GM12878 (cell line): ENCODE results near the gene SLC12A3. TPM values are rescaled to one million over a fixed set of nuclear protein-coding genes. Genes with fewer than 3 reads are reported as not detected.

Source experiments
- ATAC-seq: fragments of 200-7000 bp; cut with Tn5 transposase; 3 replicates; pipeline ENCODE4 v1.9.1; 2020; ENCODE audit warnings: mild to moderate bottlenecking, moderate library complexity
- BruUV-seq: library from RNA; stranded (reverse); fragments of 400-500 nt; replicated peaks from 2 replicates; lab custom pipeline; 2021; lab: Mats Ljungman, UMichigan
- CTCF ChIA-PET: fragments of 300-600 bp; sonication (Branson Sonifier 250); formaldehyde crosslinking; extraction: SDS; loops from one replicate; lab custom pipeline; 2021; ENCODE audit warnings: inconsistent platforms; lab: Yijun Ruan, JAX
- POLR2A ChIA-PET: fragments of 350-600 bp; formaldehyde crosslinking; extraction: SDS; loops from one replicate; lab custom pipeline; 2021; ENCODE audit warnings: inconsistent platforms; lab: Charles Lee
- RAD21 ChIA-PET: fragments of 300-600 bp; sonication (Branson Sonifier 250); formaldehyde crosslinking; loops from one replicate; lab custom pipeline; 2023; ENCODE audit warnings: antibody characterized with exemption; ENCODE audit not compliant: unreplicated experiment; lab: Charles Lee
- SMC1A ChIA-PET: fragments of 300-600 bp; sonication (Branson Sonifier 250); formaldehyde crosslinking; loops from one replicate; lab custom pipeline; 2023; ENCODE audit not compliant: unreplicated experiment, uncharacterized antibody; lab: Charles Lee
- DNase-seq: peaks from one replicate; pipeline ENCODE4 v3.0.0-alpha.2; 2011; ENCODE audit warnings: low read depth, low spot score
- FAIRE-seq: peaks from 3 replicates; lab custom pipeline; 2011; peaks lifted over from hg19 to GRCh38; lab: Jason Lieb, UNC
- H2AFZ ChIP-seq: 2 replicates; pipeline ENCODE4 v1.6.0; 2011; ENCODE audit warnings: low read depth, low read length, control low read depth; ENCODE audit not compliant: control insufficient read depth
- H3K27ac ChIP-seq: 2 replicates; pipeline ENCODE4 v1.5.1; 2011; ENCODE audit warnings: control low read depth; ENCODE audit not compliant: control insufficient read depth, insufficient read depth
- H3K27me3 ChIP-seq, 2 experiments: replicated peaks in 1 of 2; 2 replicates each; pipeline versions ENCODE4 v1.6.0 to v1.6.1; 2011; ENCODE audit warnings: low read length in 1 of 2; ENCODE audit not compliant: control insufficient read depth in 2 of 2, insufficient read depth in 2 of 2
- H3K36me3 ChIP-seq, 2 experiments: 2 replicates each; pipeline ENCODE4 v1.5.1; 2011; ENCODE audit warnings: low read length in 1 of 2; ENCODE audit not compliant: control insufficient read depth in 2 of 2, insufficient read depth in 2 of 2
- H3K4me1 ChIP-seq: 2 replicates; pipeline ENCODE4 v1.6.1; 2011; ENCODE audit warnings: mild to moderate bottlenecking, low read length, moderate library complexity, mixed read lengths; ENCODE audit not compliant: control insufficient read depth, insufficient read depth
- H3K4me2 ChIP-seq: 2 replicates; pipeline ENCODE4 v1.6.0; 2011; ENCODE audit warnings: control low read depth; ENCODE audit not compliant: control insufficient read depth, insufficient read depth
- H3K4me3 ChIP-seq: fragments of 200-600 bp; sonication (generic); 2 replicates; pipeline ENCODE4 v1.5.1; 2016
- H3K79me2 ChIP-seq: 2 replicates; pipeline ENCODE4 v1.6.0; 2011; ENCODE audit warnings: low read length; ENCODE audit not compliant: control insufficient read depth, insufficient read depth
- H3K9ac ChIP-seq: 2 replicates; pipeline ENCODE4 v1.8.0; 2011; ENCODE audit warnings: low read length, control low read depth, mixed read lengths; ENCODE audit not compliant: control insufficient read depth, insufficient read depth
- H3K9me3 ChIP-seq: replicated peaks from 3 replicates; pipeline ENCODE4 v1.5.1; 2011; ENCODE audit warnings: mild to moderate bottlenecking, low read length; ENCODE audit not compliant: control insufficient read depth, insufficient read depth
- H4K20me1 ChIP-seq: 2 replicates; pipeline ENCODE4 v1.6.0; 2011; ENCODE audit not compliant: control insufficient read depth, insufficient read depth
- BCL11A ChIP-seq: IDR thresholded peaks from 2 replicates; pipeline ENCODE4 v1.6.1; 2011; ENCODE audit warnings: low read depth, low read length
- ESRRA ChIP-seq: IDR thresholded peaks from 2 replicates; pipeline ENCODE4 v1.6.1; 2012; ENCODE audit warnings: mild to moderate bottlenecking, low read length, improper control_type of control experiment
- GATAD2B ChIP-seq: fragments of 450-650 bp; conservative IDR thresholded peaks from 2 replicates; pipeline ENCODE4 v1.6.1; 2017; ENCODE audit warnings: low read depth, mild to moderate bottlenecking, moderate library complexity
- JUNB ChIP-seq: IDR thresholded peaks from 2 replicates; pipeline ENCODE4 v1.6.1; 2016; ENCODE audit warnings: antibody characterized with exemption, mild to moderate bottlenecking
- MTA2 ChIP-seq: fragments of 450-650 bp; IDR thresholded peaks from 2 replicates; pipeline ENCODE4 v1.6.1; 2016; ENCODE audit warnings: low read depth, mild to moderate bottlenecking, moderate library complexity
- MXI1 ChIP-seq: fragments of 150-350 bp; IDR thresholded peaks from 2 replicates; pipeline ENCODE4 v1.6.1; 2011; ENCODE audit warnings: low read depth, mild to moderate bottlenecking, inconsistent platforms, low read length, improper control_type of control experiment
- NFXL1 ChIP-seq: fragments of 450-650 bp; IDR thresholded peaks from 2 replicates; pipeline ENCODE4 v1.6.1; 2017; ENCODE audit warnings: antibody characterized with exemption, mild to moderate bottlenecking, borderline replicate concordance
- NFYB ChIP-seq: IDR thresholded peaks from 2 replicates; pipeline ENCODE4 v1.6.1; 2011; ENCODE audit warnings: low read depth, mild to moderate bottlenecking, low read length, improper control_type of control experiment, moderate library complexity; ENCODE audit not compliant: insufficient read depth
- NR2C1 ChIP-seq: fragments of 450-650 bp; IDR thresholded peaks from 2 replicates; pipeline ENCODE4 v1.6.1; 2017; ENCODE audit warnings: antibody characterized with exemption, mild to moderate bottlenecking, moderate library complexity
- NR2F1 ChIP-seq: fragments of 450-650 bp; conservative IDR thresholded peaks from 2 replicates; pipeline ENCODE4 v1.6.1; 2017; ENCODE audit warnings: mild to moderate bottlenecking
- POU2F2 ChIP-seq: IDR thresholded peaks from 3 replicates; pipeline ENCODE4 v1.6.1; 2011; ENCODE audit warnings: low read depth, mild to moderate bottlenecking, low read length, borderline replicate concordance
- RBBP5 ChIP-seq: fragments of 200-600 bp; sonication (generic); conservative IDR thresholded peaks from 2 replicates; pipeline ENCODE4 v1.6.1; 2016
- RUNX3 ChIP-seq: IDR thresholded peaks from 2 replicates; pipeline ENCODE4 v1.6.1; 2012; ENCODE audit warnings: low read length, inconsistent platforms
- TBL1XR1 ChIP-seq: IDR thresholded peaks from 2 replicates; pipeline ENCODE4 v1.6.1; 2012; ENCODE audit warnings: low read depth, low read length, improper control_type of control experiment
- WGBS: methylation state at CpG from one replicate; pipeline ENCODE4 v1.1.6; 2016; ENCODE audit warnings: low lambda C conversion rate; ENCODE audit not compliant: insufficient replicate concordance, insufficient coverage; ENCODE audit errors: missing lambda C conversion rate; 5-methylcytosine and 5-hydroxymethylcytosine counted together
- in situ Hi-C: fragments of 300-500 bp; cut with MboI; formaldehyde crosslinking; loops from 9 replicates; pipeline ENCODE4 v1.14.3; 2018; ENCODE audit warnings: mixed read lengths
- intact Hi-C: fragments of 100-400 bp; cut with micrococcal nuclease; formaldehyde crosslinking; loops from one replicate; pipeline ENCODE4 v1.14.2; 2022; ENCODE audit not compliant: unreplicated experiment
- polyA plus RNA-seq, 11 experiments: library from polyadenylated mRNA; depleted of rRNA in 4 of 11; unstranded in 6 of 11; stranded (reverse) in 5 of 11; fragments of >200 nt; fragmentation: Nextera tagmentation in 4 of 11; fragmentation: Illumina TruSeq in 1 of 11; extraction: Ambion mirVana in 4 of 11; extraction: Trizol in 1 of 11; gene quantifications; 1 replicate in 1 of 11; 2 replicates in 10 of 11; pipeline versions ENCODE4 v1.2.1 to v1.2.3, GENCODE V29; 2011 to 2016; ENCODE audit warnings: inconsistent platforms in 2 of 11, missing spikeins in 2 of 11, low read depth in 1 of 11
- total RNA-seq, 4 experiments: library from RNA; depleted of rRNA in 3 of 4; stranded (reverse); fragments of >200 nt in 3 of 4; fragmentation: Illumina TruSeq in 1 of 4; extraction: Trizol in 1 of 4; gene quantifications; 2 replicates each; pipeline versions ENCODE4 v1.2.1 to v1.2.3, GENCODE V29; 2013 to 2021
- TF ChIP-seq, protein P1 (sequence below): fragments of 450-650 bp; IDR thresholded peaks from 2 replicates; pipeline ENCODE4 v1.6.1; 2018; ENCODE audit warnings: mild to moderate bottlenecking, low read depth, moderate library complexity; ENCODE audit not compliant: partially characterized antibody
- TF ChIP-seq, protein P2 (sequence below): fragments of 450-650 bp; IDR thresholded peaks from 2 replicates; pipeline ENCODE4 v1.6.1; 2017; ENCODE audit warnings: mild to moderate bottlenecking, moderate library complexity

The SLC12A3 gene
- total and polyA plus RNA-seq, 10 of the 15 experiments (the other 5 are each of a cell fraction or from before 2014, with no cell fraction given), result 0.05 to 6.3 (median 3.1) TPM

DNA sequence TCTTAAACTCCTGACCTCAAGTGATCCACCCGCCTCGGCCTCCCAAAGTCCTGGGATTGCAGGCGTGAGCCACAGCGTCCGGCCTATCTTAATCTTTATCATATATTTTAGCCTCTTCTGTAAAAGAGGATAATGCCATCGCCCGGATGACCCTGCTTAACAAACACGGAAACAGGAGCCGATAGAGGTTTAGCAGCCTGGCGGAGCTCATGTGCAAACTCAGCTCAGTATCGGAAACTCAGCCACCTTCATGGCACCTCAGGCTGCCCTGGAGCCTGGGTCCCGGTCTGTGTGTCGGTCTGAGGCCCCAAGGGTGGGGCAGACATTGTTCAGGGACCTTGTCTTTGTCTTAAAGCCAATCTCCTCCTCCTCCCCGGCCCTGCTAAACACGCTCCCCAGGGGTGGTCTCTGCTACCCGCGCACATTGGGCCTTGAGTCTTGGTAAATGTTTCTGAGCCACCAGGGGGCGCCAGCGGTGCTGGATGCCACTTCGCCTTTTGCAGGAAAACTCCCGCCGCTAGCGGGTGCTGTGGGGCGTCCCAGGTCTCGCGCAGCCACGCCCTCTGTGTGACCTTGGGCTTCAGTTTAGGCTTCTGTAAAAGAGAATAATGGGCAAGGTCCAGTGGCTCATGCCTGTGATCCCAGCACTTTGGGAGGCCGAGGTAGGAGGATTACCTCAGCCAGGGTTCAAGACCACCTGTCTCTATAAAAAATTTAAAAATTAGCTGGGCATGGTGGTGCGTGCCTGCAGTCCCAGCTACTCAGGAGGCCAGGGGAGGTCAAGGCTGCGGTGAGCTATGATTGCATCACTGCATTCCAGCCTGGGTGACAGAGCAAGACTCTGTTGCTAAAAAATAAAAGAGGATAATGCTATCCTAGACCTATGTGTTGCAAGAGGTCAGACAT, 99.5 kb downstream of the SLC12A3 start:
- no peak overlapping the region for H3K4me3 ChIP-seq
- FAIRE-seq (peak; percentile 83), DNase-seq (no peak), ATAC-seq (peak; percentile 92)
- H3K36me3 ChIP-seq, result no peaks in the 10 kb centered on the region
- peaks cover 7% of the 10 kb centered on the region for H3K4me1 ChIP-seq
- RAD21 ChIA-PET, result interaction anchor here (0.6 to 16.8 kb wide), 28 partner anchors 9 to 171 kb away, joined by 3 to 376 read pairs (median 4); partner anchors contain the start of gene NLRC5
- POLR2A ChIA-PET, result interaction anchor here (0.7 to 17.6 kb wide), 7 partner anchors 12 to 127 kb away, joined by 3 to 343 read pairs (median 3); partner anchors contain the start of genes CPNE2 and NLRC5
- 30% methylated on average over 30 of the region's 30 CpGs for WGBS
- H3K27me3 ChIP-seq, result no peaks in the 10 kb centered on the region
- in situ Hi-C loops, result loop anchor here (5.0 kb wide), 1 partner anchor 208 kb away; no protein-coding TSS in a partner anchor
- H4K20me1 ChIP-seq, result no peaks in the 10 kb centered on the region
- no peak overlapping the region for H3K27ac ChIP-seq
- CTCF ChIA-PET, result interaction anchor here (0.6 to 17.5 kb wide), 54 partner anchors 12 to 447 kb away, joined by 3 to 420 read pairs (median 6); partner anchors contain the start of genes CPNE2, HERPUD1, NLRC5 and SLC12A3
- H2AFZ ChIP-seq, result peak overlapping the region; percentile 60
- BruUV-seq, result no TSS peak
- no peak overlapping the region for H3K9ac ChIP-seq
- SMC1A ChIA-PET, result interaction anchor here (0.6 to 31.6 kb wide), 27 partner anchors 9 to 202 kb away, joined by 3 to 604 read pairs (median 5); partner anchors contain the start of gene NLRC5
- H3K4me2 ChIP-seq, result no peak overlapping the region
- intact Hi-C loops, result loop anchor here (1.0 to 5.0 kb wide), 5 partner anchors 33 to 204 kb away; no protein-coding TSS in a partner anchor
- no peaks in the 10 kb centered on the region for H3K79me2 ChIP-seq
- no peaks in the 10 kb centered on the region for H3K9me3 ChIP-seq
- peak; percentile 100 for TF ChIP-seq ESRRA
- TF ChIP-seq NR2F1, result peak; percentile 89
- TF ChIP-seq, protein P1, sequence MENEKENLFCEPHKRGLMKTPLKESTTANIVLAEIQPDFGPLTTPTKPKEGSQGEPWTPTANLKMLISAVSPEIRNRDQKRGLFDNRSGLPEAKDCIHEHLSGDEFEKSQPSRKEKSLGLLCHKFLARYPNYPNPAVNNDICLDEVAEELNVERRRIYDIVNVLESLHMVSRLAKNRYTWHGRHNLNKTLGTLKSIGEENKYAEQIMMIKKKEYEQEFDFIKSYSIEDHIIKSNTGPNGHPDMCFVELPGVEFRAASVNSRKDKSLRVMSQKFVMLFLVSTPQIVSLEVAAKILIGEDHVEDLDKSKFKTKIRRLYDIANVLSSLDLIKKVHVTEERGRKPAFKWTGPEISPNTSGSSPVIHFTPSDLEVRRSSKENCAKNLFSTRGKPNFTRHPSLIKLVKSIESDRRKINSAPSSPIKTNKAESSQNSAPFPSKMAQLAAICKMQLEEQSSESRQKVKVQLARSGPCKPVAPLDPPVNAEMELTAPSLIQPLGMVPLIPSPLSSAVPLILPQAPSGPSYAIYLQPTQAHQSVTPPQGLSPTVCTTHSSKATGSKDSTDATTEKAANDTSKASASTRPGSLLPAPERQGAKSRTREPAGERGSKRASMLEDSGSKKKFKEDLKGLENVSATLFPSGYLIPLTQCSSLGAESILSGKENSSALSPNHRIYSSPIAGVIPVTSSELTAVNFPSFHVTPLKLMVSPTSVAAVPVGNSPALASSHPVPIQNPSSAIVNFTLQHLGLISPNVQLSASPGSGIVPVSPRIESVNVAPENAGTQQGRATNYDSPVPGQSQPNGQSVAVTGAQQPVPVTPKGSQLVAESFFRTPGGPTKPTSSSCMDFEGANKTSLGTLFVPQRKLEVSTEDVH, result no peak
- no peak for TF ChIP-seq NFYB
- peak; percentile 50; the same call in 1 of the 2 replicates for TF ChIP-seq MXI1
- TF ChIP-seq TBL1XR1, result 0 out of 2 replicates have a peak, but pooled peaks have one; percentile 24
- TF ChIP-seq RUNX3, result peak; percentile 45; the same call in 1 of the 2 replicates
- TF ChIP-seq, protein P2, sequence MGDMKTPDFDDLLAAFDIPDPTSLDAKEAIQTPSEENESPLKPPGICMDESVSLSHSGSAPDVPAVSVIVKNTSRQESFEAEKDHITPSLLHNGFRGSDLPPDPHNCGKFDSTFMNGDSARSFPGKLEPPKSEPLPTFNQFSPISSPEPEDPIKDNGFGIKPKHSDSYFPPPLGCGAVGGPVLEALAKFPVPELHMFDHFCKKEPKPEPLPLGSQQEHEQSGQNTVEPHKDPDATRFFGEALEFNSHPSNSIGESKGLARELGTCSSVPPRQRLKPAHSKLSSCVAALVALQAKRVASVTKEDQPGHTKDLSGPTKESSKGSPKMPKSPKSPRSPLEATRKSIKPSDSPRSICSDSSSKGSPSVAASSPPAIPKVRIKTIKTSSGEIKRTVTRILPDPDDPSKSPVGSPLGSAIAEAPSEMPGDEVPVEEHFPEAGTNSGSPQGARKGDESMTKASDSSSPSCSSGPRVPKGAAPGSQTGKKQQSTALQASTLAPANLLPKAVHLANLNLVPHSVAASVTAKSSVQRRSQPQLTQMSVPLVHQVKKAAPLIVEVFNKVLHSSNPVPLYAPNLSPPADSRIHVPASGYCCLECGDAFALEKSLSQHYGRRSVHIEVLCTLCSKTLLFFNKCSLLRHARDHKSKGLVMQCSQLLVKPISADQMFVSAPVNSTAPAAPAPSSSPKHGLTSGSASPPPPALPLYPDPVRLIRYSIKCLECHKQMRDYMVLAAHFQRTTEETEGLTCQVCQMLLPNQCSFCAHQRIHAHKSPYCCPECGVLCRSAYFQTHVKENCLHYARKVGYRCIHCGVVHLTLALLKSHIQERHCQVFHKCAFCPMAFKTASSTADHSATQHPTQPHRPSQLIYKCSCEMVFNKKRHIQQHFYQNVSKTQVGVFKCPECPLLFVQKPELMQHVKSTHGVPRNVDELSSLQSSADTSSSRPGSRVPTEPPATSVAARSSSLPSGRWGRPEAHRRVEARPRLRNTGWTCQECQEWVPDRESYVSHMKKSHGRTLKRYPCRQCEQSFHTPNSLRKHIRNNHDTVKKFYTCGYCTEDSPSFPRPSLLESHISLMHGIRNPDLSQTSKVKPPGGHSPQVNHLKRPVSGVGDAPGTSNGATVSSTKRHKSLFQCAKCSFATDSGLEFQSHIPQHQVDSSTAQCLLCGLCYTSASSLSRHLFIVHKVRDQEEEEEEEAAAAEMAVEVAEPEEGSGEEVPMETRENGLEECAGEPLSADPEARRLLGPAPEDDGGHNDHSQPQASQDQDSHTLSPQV, result peak; percentile 90
- TF ChIP-seq NFXL1, result no peak
- TF ChIP-seq BCL11A, result no peak
- no peak for TF ChIP-seq JUNB
- TF ChIP-seq GATAD2B, result peak; percentile 70; the same call in 1 of the 2 replicates
- no peak; the same call in 1 of the 2 replicates for TF ChIP-seq MTA2
- peak; percentile 47 for TF ChIP-seq NR2C1
- TF ChIP-seq RBBP5, result no peak
- 0 out of 3 replicates have a peak, but pooled peaks have one; percentile 23 for TF ChIP-seq POU2F2
